HG02798 (cell line): Measurements from ENCODE around the gene ACOT4.
"Not testable (repeated sequence)": the region's sequence is repeated elsewhere in the genome, so short reads cannot be mapped to it uniquely, and the experiment has no call there.

ENCODE experiments used
- ATAC-seq: cut with Tn5 transposase; IDR thresholded peaks from one replicate; pipeline ENCODE4 v1.9.1; 2021; ENCODE audit warnings: mild to moderate bottlenecking; ENCODE audit not compliant: unreplicated experiment, poor library complexity

ACOT4 gene

GRCh38 chr14:73630009-73630780 lies 38.5 kb downstream of the ACOT4 start:
- ATAC-seq, result no peak

- peak; percentile 46 for ATAC-seq
Observed at GRCh38 chr14:73633116-73634010, 41.7 kb downstream of the ACOT4 start.

GRCh38 chr14:73634011-73634833 lies 42.5 kb downstream of the ACOT4 start:
- no peak for ATAC-seq

GRCh38 chr14:73636355-73636754 lies 44.7 kb downstream of the ACOT4 start:
- ATAC-seq, result not testable (repeated sequence)

- ATAC-seq, result no peak
Observed at GRCh38 chr14:73637830-73638229, 46.2 kb downstream of the ACOT4 start.

- no peak for ATAC-seq
Observed at GRCh38 chr14:73640796-73641365, 49.2 kb downstream of the ACOT4 start.

GRCh38 chr14:73644531-73645247 lies 53.0 kb downstream of the ACOT4 start, which contains the start of gene DNAL1:
TSS of gene DNAL1 (plus strand) at chr14:73644986. CDS start at chr14:73645040, 54 bp downstream.
- peak; percentile 99 for ATAC-seq

- no peak for ATAC-seq
Observed at GRCh38 chr14:73645248-73645610, 53.6 kb downstream of the ACOT4 start.
